IPS DF 6.9 (cell line): Measurements from ENCODE around the gene RAB34.

Source experiments
- DNase-seq: peaks from one replicate; pipeline ENCODE4 v3.0.0-alpha.2; 2013; ENCODE audit warnings: low read depth, low spot score
- H3K27ac ChIP-seq: one replicate; pipeline ENCODE4 v1.5.1; 2013; ENCODE audit warnings: low read length, control low read depth
- H3K27me3 ChIP-seq: 2 replicates; pipeline ENCODE4 v1.6.1; 2013; ENCODE audit warnings: mild to moderate bottlenecking, low read length; ENCODE audit not compliant: control insufficient read depth, insufficient read depth
- H3K36me3 ChIP-seq: 2 replicates; pipeline ENCODE4 v1.6.1; 2013; ENCODE audit warnings: low read length; ENCODE audit not compliant: control insufficient read depth, insufficient read depth
- H3K4me1 ChIP-seq: 2 replicates; pipeline ENCODE4 v1.6.1; 2013; ENCODE audit warnings: low read length; ENCODE audit not compliant: control insufficient read depth, insufficient read depth
- H3K4me3 ChIP-seq: 2 replicates; pipeline ENCODE4 v1.5.1; 2013; ENCODE audit warnings: mild to moderate bottlenecking, low read length
- H3K9me3 ChIP-seq: 2 replicates; pipeline ENCODE4 v1.6.1; 2013; ENCODE audit warnings: low read length, inconsistent platforms; ENCODE audit not compliant: control insufficient read depth, insufficient read depth
- WGBS: extraction: QIAGEN DNeasy Blood & Tissue Kit; methylation state at CpG from one replicate; pipeline ENCODE4 v1.1.7; 2013; ENCODE audit warnings: mixed read lengths, missing lambda C conversion rate; ENCODE audit not compliant: insufficient read length, insufficient coverage; 5-methylcytosine and 5-hydroxymethylcytosine counted together

The RAB34 gene, protein sequence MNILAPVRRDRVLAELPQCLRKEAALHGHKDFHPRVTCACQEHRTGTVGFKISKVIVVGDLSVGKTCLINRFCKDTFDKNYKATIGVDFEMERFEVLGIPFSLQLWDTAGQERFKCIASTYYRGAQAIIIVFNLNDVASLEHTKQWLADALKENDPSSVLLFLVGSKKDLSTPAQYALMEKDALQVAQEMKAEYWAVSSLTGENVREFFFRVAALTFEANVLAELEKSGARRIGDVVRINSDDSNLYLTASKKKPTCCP

DNA sequence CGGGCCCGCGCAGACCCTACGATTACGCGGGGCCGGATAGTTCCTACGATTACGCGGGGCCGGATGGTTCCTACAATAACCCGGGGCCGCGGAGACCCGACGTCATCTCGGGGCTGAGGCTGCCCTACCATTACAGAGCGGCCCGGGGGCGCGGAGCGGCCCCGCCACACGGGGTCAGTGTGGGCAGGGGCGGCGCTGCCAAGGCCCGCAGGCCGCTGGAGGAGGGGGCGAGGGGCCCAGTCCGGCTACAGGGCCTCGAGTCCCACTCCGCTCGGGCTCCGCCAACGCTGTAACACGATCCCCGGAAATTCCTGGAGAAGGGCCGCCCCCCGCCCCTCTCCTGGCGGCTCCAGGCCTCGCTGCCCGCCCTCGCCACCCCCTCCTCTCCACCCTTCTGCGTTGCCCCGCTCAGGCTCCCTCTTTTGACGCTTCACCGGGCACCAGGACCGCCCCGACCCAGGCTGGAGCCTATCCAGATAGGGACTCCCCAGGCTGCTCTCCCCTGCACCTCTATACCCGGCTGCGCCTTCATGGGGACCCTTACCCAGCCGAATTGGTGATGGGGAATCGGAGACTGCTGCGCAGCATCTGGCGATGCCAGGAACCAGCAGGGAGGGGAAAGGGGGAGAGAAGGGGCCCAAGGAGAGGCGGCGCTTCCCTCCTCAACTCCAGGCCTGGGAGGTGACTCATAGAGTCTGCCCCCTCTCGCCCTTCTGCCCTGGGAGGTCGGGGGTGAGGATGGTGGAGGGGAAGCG is at the start of gene RAB34:
Gene RAB34 (minus strand): TSS at position 291 of the 755 bp plus-strand sequence. CDS start 602 bp downstream, outside the sequence.
- Histone ChIP-seq H3K27ac (peak within 1 kb of the TSS; percentile 38), H3K9me3 (no peaks in the 10 kb centered on the region), H3K36me3 (peaks cover 24% of the 10 kb centered on the region), H3K4me3 (peak within 1 kb of the TSS; percentile 86), H3K4me1 (no peaks in the 10 kb centered on the region; the same call in 1 of the 2 replicates), H3K27me3 (no peaks in the 10 kb centered on the region)
- peak; percentile 82 for DNase-seq
- no CpG with 5 or more reads among the region's 60 CpGs for WGBS

DNA sequence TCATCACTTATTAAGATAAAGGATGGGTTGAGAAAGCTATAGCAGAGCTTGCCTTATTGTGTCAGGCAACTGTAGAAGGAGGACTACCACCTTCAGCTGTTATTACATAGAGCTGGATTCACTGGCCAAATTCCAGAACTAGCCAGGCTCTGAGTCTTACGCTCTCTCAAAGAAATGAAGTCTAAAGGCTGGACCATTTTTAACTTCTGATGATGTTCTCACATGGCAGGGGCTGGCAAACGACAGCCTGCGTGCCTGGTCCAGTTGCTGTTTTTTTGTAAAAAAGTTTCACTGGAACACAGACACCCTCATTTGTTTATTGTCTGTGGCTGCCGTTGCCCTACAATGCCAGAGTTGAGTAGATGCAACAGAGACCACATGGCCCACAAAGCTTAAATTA is 47.4 kb upstream of the RAB34 start:
- no CpG with 5 or more reads among the region's 4 CpGs for WGBS
- no peak for DNase-seq
- Histone ChIP-seq H3K27ac (no peak overlapping the region), H3K4me3 (no peak overlapping the region), H3K36me3 (peaks cover 3% of the 10 kb centered on the region; the same call in 1 of the 2 replicates), H3K27me3 (no peaks in the 10 kb centered on the region), H3K9me3 (no peaks in the 10 kb centered on the region), H3K4me1 (peaks cover 1% of the 10 kb centered on the region; the same call in 1 of the 2 replicates)

DNA sequence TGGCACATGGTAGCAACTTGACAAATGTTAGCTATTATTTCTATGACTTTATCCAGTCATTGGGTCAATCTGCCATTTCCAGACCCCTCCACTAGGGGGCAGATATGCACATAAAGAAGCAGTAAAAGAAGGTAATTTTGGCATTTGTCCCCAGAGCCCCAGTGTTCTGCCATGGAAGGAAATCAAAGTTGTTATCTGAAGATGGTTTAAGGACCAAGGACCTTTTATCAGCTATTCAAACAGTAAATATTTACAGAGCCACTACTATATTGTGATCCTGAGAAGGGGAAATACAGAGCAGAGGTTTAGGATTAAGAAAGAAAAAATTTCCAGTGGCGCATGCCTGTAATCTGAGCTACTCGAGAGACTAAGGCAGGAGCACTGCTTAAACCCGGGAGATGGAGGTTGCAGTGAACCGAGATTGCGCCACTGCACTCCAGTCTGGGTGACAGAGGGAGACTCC is 46.2 kb upstream of the RAB34 start:
- peaks cover 11% of the 10 kb centered on the region for H3K36me3 ChIP-seq
- peaks cover 1% of the 10 kb centered on the region; the same call in 1 of the 2 replicates for H3K4me1 ChIP-seq
- no peak overlapping the region for H3K4me3 ChIP-seq
- no peaks in the 10 kb centered on the region for H3K27me3 ChIP-seq
- H3K27ac ChIP-seq, result no peak overlapping the region
- H3K9me3 ChIP-seq, result no peaks in the 10 kb centered on the region
- DNase-seq, result no peak
- WGBS, result no CpG with 5 or more reads among the region's 5 CpGs

DNA sequence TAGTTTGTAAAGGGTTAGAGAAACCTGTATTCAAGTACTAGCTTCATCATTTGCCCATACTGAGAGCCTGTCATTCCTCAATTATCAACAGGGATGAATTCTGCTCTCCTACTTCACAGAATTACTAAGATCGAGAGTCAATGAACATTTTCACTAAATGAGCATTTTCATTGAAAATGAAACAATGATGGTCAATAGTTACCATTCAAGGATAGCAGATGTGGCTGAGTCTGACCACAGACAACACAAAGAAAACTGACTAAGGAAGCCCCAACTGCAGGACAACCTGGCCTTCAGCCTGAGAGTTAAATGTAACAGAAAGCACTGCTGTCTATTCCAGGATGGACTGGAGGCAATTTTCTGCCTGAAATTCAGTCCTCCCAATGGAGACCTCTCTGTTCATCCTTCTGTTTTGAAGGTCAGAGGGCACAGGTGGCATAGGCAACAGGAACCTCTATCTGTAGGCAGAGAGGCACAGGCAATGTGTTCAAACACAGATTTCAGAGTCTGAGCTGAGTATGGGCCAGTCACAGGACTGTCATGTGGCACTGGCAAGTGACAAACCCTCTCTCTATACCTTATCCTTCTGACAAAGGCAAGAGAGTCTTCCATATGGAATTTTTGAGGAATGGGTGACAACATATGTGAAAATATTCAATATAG is 45.6 kb upstream of the RAB34 start:
- H3K9me3 ChIP-seq, result no peaks in the 10 kb centered on the region
- no peaks in the 10 kb centered on the region for H3K27me3 ChIP-seq
- no peak for DNase-seq
- peaks cover 1% of the 10 kb centered on the region for H3K4me1 ChIP-seq
- H3K4me3 ChIP-seq, result no peak overlapping the region
- peaks cover 17% of the 10 kb centered on the region for H3K36me3 ChIP-seq
- WGBS, result no CpG with 5 or more reads among the region's 1 CpG
- no peak overlapping the region for H3K27ac ChIP-seq

DNA sequence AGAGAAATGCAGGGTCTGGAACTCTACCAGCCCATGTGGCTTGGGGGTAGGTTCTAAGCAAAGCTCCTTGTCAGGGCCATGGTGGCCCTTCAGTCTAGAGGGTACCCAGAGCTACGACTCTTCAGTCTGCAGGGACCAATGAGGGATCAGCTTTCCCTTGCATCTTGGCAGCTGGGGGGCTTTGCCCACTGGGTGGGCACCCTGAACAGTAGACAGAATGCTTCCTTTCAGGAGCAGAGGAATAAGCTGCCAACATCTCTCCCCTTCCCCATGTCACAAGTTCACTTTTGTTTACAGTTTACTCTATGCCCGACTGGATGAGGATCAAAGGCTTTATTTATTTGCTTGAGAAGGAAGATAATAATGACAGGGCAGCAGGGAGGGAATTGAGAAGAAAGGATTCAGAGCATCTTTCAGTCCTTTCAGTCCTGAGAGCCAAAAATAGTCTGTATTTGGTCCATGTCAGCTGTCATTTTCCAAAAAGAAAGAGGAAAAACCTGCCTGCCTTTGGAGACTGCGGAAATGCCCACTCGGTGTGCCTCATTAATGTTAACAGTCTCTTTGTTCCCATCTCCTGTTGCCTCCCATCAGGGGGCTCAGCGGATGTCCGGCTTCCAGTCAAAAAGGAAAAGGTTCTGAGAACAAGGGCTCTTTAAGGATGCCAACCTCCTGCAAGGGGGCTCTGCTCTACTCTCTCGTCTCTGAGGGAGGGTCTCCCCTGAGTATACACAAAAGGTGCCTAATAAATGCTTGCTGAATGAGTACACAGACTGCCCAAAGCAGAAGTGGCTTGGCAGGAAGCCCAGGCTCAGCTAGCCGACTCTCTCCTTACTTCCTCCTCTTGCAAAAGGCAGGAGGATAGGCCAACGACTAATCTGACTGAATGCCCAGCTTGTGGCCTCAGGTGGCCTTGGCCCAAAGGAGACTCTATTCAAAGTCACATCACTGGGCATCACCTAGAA is 43.2 kb upstream of the RAB34 start:
- WGBS, result no CpG with 5 or more reads among the region's 9 CpGs
- peaks cover 14% of the 10 kb centered on the region for H3K36me3 ChIP-seq
- H3K9me3 ChIP-seq, result no peaks in the 10 kb centered on the region
- H3K4me3 ChIP-seq, result no peak overlapping the region
- peaks cover 1% of the 10 kb centered on the region for H3K4me1 ChIP-seq
- DNase-seq, result no peak
- no peaks in the 10 kb centered on the region for H3K27me3 ChIP-seq
- H3K27ac ChIP-seq, result peak overlapping the region; percentile 87

DNA sequence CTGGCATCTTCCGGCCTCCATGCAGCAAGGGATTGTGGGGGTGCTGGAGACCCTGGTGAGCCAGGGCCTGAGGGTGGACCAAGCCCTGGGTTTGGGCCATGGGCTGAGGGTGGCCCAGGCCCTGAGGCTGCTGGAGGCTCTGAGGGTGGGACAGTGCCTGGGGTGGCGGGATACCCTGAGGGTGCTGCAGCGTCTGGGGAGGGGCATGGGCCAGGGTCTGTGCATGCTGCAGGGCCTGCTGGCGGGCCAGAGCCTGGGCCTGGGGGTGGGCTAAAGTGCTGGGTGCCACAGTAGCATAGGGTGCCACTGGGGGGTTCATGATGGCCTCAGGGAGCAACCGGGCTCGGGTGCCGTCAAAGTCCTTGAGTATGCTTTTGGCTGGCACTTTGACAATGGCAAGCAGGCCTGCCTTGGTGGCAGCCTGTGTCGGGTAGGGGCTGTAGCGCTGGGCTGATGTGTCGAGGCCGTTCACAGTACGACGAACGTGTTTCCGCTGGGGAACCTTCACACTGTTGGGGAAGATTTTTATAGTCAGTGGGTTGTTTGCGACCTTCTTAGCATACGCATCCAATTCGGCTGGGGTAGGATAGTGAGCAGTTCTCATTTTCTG is 41.7 kb upstream of the RAB34 start:
- H3K27ac ChIP-seq, result no peak overlapping the region
- no peak overlapping the region for H3K4me3 ChIP-seq
- peaks cover 14% of the 10 kb centered on the region for H3K36me3 ChIP-seq
- no peak for DNase-seq
- H3K27me3 ChIP-seq, result no peaks in the 10 kb centered on the region
- WGBS, result no CpG with 5 or more reads among the region's 18 CpGs
- peaks cover 1% of the 10 kb centered on the region for H3K4me1 ChIP-seq
- H3K9me3 ChIP-seq, result no peaks in the 10 kb centered on the region

DNA sequence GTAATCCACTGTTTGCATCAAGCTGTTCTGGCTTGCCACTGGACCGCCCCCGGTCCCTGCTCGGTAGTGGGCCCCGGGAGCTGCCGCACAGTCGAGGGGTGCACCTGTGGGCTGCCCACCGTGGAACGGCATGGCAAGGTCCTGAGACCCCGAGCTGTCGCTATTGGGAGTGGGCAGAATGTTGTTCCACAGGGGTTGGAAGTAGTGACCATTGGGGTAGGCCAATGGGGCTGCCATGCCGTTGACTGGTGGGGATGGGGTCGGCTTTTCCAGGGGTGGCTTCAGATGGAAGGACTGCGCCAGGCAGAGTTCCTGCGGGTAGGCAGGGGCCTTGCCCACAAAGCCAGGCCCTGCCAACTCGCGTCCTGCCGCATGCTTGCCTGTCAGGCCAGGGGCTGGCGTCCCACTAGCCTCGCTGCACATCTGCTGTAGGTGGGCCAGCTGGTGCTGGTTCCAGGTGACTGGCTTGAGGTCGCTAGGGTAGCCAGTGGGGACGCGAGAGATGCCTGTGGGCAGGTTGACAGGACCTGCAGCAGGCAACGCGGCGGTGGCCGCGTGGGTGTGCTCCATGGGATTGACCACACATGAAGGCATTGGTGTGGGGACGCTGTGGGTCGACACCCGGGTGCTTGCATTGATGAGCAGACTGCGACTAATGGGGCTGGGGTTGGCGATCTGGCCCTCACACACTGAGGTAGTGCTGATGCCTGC is 40.9 kb upstream of the RAB34 start:
- no peak for DNase-seq
- H3K4me1 ChIP-seq, result peaks cover 1% of the 10 kb centered on the region
- H3K36me3 ChIP-seq, result peaks cover 14% of the 10 kb centered on the region

DNA sequence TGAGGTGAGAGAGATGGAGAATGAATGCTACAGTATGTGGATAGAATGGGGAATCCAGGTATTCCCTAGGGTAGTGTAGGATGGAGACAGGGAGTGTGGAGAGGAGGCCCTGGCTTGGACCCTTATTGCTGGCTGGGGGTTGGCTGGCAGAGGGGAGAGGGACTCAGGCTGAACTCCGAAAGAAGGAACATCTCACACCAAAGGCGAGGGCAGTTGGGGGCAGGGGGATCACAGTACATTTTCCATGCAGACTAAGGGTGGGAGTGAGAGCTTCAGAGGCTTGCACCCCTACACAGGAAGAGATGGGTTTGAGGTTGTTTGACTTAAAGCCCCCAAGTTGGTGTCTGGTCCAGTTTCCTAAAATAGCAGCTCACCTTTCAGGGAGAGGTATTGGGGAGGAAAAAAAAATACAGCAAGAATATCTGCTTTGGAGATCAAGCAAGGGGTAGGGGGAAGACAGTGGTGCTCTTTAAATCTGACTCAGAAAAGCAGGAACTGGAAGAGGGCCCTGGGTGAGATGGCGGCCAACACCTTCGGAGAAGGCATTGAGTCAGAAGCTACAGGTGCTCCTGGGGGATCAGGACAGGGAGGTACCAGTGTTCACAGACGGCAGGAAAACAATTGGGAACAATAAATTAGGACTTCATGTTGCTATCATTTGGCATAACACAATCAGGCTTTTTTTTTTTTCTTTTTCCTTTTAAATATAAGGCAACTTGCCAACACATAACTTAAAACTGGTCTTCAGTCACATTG is 38.6 kb upstream of the RAB34 start:
- DNase-seq, result no peak
- Histone ChIP-seq H3K9me3 (no peaks in the 10 kb centered on the region), H3K27me3 (no peaks in the 10 kb centered on the region), H3K36me3 (peaks cover 14% of the 10 kb centered on the region), H3K4me3 (no peak overlapping the region), H3K27ac (no peak overlapping the region), H3K4me1 (no peaks in the 10 kb centered on the region; the same call in none of the 2 replicates)
- WGBS, result no CpG with 5 or more reads among the region's 5 CpGs

More for the DNA sequence above, 40.9 kb upstream of the RAB34 start:
- Histone ChIP-seq H3K9me3 (no peaks in the 10 kb centered on the region), H3K27ac (no peak overlapping the region), H3K27me3 (no peaks in the 10 kb centered on the region), H3K4me3 (no peak overlapping the region; the same call in 1 of the 2 replicates)
- WGBS, result no CpG with 5 or more reads among the region's 32 CpGs
